Esophagus muscularis mucosa (tissue), 4 donors: ENCODE data around the gene FAIM. TPM values are rescaled to one million over a fixed set of nuclear protein-coding genes. Genes with fewer than 3 reads are reported as not detected.
"Not testable (repeated sequence)": the region's sequence is repeated elsewhere in the genome, so short reads cannot be mapped to it uniquely, and the experiment has no call there.

Source experiments
- DNase-seq: peaks from one replicate; pipeline ENCODE4 v3.0.0-alpha.2; 2017; ENCODE audit errors: extremely low spot score
- H3K27ac ChIP-seq, 4 donors: fragments of 200-600 bp; sonication (generic); replicated peaks in 1 of 4; 1 replicate in 3 of 4; 2 replicates in 1 of 4; pipeline ENCODE4 v1.5.1; 2016 to 2019; ENCODE audit warnings: mild to moderate bottlenecking in 1 of 4
- H3K27me3 ChIP-seq, 4 donors: fragments of 200-600 bp; sonication (generic); one replicate each; pipeline versions ENCODE4 v1.5.1 to v1.6.0; 2016 to 2019
- H3K36me3 ChIP-seq, 4 donors: fragments of 200-600 bp; sonication (generic); one replicate each; pipeline ENCODE4 v1.5.1; 2016 to 2019
- H3K4me1 ChIP-seq, 4 donors: fragments of 200-600 bp; sonication (generic); one replicate each; pipeline ENCODE4 v1.5.1; 2016 to 2019
- H3K4me3 ChIP-seq, 4 donors: fragments of 200-600 bp; sonication (generic); 1 replicate in 2 of 4; 2 replicates in 2 of 4; pipeline ENCODE4 v1.5.1; 2016 to 2019; ENCODE audit warnings: mild to moderate bottlenecking in 4 of 4, moderate library complexity in 1 of 4
- H3K9me3 ChIP-seq, 4 donors: fragments of 200-600 bp; sonication (generic); 1 replicate in 3 of 4; 2 replicates in 1 of 4; pipeline ENCODE4 v1.5.1; 2016 to 2019
- CTCF ChIP-seq, 3 experiments: fragments of 200-600 bp in 2 of 3; fragments of 450-650 bp in 1 of 3; sonication (generic) in 2 of 3; IDR thresholded peaks; one replicate each; pipeline ENCODE4 v1.5.1; 2017 to 2019; ENCODE audit warnings: antibody characterized with exemption in 3 of 3, mild to moderate bottlenecking in 2 of 3, moderate library complexity in 1 of 3
- EP300 ChIP-seq: sonication (generic); formaldehyde crosslinking; IDR thresholded peaks from one replicate; pipeline ENCODE4 v1.6.1; 2017; ENCODE audit warnings: antibody characterized with exemption
- POLR2A ChIP-seq: fragments of 450-650 bp; IDR thresholded peaks from one replicate; pipeline ENCODE4 v1.6.1; 2017; ENCODE audit warnings: antibody characterized with exemption, moderate library complexity, mild to moderate bottlenecking, low read depth
- POLR2AphosphoS5 ChIP-seq, 2 donors: sonication (generic); formaldehyde crosslinking; IDR thresholded peaks; one replicate each; pipeline ENCODE4 v1.6.1; 2017; ENCODE audit warnings: antibody characterized with exemption in 2 of 2
- WGBS: methylation state at CpG from one replicate; pipeline ENCODE4 v1.1.5; 2018; 5-methylcytosine and 5-hydroxymethylcytosine counted together
- intact Hi-C: fragments of 100-400 bp; cut with DNase I; formaldehyde crosslinking; loops from one replicate; pipeline ENCODE4 v1.15.1; 2023
- total RNA-seq, 4 donors: library from RNA; depleted of rRNA; stranded (reverse); fragments of >200 nt; gene quantifications; one replicate each; pipeline versions ENCODE4 v1.1.0 to v1.2.1, GENCODE V29; 2016

Gene FAIM
- total RNA-seq, 4 donors from 2014 or later: 8.3 to 12.3 (median 9.3) TPM

DNA sequence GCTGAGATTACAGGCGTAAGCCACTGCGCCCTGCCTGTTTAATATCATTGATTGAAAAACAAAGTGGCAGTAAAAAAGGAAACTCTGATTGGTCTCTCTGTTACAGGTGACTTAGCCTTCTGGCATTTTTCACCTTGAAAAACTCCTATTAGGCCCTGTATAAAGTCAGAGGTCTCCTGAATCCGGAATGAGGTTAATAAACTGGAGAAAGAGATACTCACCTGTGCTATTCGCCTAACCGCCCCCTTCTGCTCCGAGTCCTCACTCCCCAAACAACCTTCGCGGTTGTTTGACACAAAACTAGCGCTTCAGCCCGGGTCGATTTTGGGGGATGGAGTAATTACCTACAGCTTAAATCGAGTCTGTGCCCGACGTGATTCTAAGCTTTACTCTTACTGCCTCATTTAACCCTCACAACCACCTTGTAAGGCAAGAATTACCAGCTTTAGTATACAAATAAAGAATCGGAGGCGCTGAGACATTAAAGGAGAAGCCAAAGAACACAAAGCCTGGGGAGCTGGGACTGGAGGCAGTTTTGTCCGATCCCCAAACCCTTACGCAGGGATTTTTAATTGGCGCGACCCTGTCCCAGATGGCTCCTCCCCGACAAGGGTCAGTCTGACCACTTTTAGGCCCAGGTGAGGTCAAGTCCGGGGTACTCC is 15.0 kb upstream of the FAIM start:
- peak overlapping the region; percentile 67 to 75 (median 70) for H3K4me3 ChIP-seq
- H3K27me3 ChIP-seq: no peaks in the 10 kb centered on the region
- no peak for DNase-seq
- intact Hi-C loops: loop anchor here (1.0 to 10.0 kb wide), 4 partner anchors 16 to 322 kb away; partner anchors contain the start of gene PIK3CB
- 13% methylated on average over 20 of the region's 22 CpGs for WGBS
- H3K27ac ChIP-seq: peak overlapping the region; percentile 89 to 98 (median 89)
- peaks cover 5 to 18% (median 13%) of the 10 kb centered on the region in 4 donors for H3K4me1 ChIP-seq
- H3K36me3 ChIP-seq: peaks cover 0 to 15% (median 4%) of the 10 kb centered on the region in 4 donors
- no peak for TF ChIP-seq CTCF (IDR thresholded peaks at IDR 0.05)
- TF ChIP-seq EP300: no peak
- TF ChIP-seq POLR2AphosphoS5 (IDR thresholded peaks at IDR 0.05): no peak
- no peak for TF ChIP-seq POLR2A
- no peaks in the 10 kb centered on the region for H3K9me3 ChIP-seq

DNA sequence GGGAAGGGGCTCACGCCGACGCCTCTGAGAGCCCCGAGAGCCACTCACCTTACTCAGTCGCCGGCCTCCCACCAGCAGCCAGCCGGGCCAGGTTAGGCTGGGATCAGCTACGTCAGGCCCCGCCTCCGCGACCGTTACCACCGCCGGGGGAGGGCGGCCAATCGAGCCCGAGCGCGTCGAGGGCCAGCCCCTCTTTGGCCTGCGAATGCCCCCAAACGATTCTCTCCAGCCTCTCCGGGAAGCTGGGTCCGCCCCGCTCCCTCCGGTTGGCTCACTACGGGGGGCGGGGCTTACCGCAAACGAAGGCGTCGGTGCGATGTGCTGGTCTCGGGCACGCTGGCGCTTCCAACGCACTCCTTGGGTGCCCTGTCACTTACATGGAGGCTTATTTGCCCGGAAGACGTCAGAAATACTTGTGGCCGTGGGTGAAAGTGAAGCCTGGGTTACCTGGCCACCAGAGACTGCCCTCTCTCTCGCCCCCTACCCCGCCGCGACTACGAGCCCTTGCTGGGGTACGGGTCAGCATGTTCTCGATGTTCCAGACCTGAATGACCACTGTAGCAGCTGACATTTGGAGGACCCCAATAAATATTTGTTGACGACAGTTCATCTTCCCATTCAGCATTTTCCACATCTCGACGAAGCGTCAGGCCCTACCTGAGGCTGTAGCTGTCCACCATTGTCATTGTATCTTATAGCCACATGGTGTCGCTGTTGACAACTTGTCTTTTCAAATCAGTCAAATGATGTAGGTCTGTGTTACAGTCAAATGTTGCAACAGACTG is 14.2 kb upstream of the FAIM start, which contains the start of gene CEP70:
Gene CEP70 (minus strand): TSS at position 111 of the 785 bp plus-strand sequence. CDS start 21,333 bp downstream, outside the sequence.
- intact Hi-C loops: loop anchor here (1.0 to 10.0 kb wide), 4 partner anchors 15 to 321 kb away; partner anchors contain the start of gene PIK3CB
- H3K4me3 ChIP-seq: peak within 1 kb of the TSS; percentile 67 to 75 (median 70)
- H3K27me3 ChIP-seq: no peaks in the 10 kb centered on the region
- WGBS: 0% methylated on average over 15 of the region's 52 CpGs
- peak; percentile 98 for DNase-seq
- peak within 1 kb of the TSS; percentile 89 to 98 (median 89) for H3K27ac ChIP-seq
- peaks cover 0 to 10% (median 4%) of the 10 kb centered on the region in 4 donors for H3K36me3 ChIP-seq
- TF ChIP-seq POLR2A: peak; percentile 82
- peak; percentile 83 to 92 (median 86) for TF ChIP-seq CTCF (IDR thresholded peaks at IDR 0.05)
- TF ChIP-seq EP300: no peak
- TF ChIP-seq POLR2AphosphoS5 (IDR thresholded peaks at IDR 0.05): peak; percentile 96 to 97
- no peaks in the 10 kb centered on the region for H3K9me3 ChIP-seq
- H3K4me1 ChIP-seq: peaks cover 5 to 18% (median 13%) of the 10 kb centered on the region in 4 donors

- WGBS: 46% methylated on average over 6 of the region's 6 CpGs
- H3K4me3 ChIP-seq: peak overlapping the region; percentile 67 to 75 (median 70)
- intact Hi-C loops: loop anchor here (1.0 to 10.0 kb wide), 4 partner anchors 14 to 320 kb away; partner anchors contain the start of gene PIK3CB
- no peaks in the 10 kb centered on the region for H3K27me3 ChIP-seq
- DNase-seq: no peak
- peak overlapping the region; percentile 89 to 98 (median 89) for H3K27ac ChIP-seq
- peaks cover 5 to 18% (median 13%) of the 10 kb centered on the region in 4 donors for H3K4me1 ChIP-seq
- H3K9me3 ChIP-seq: no peaks in the 10 kb centered on the region
- peaks cover 0 to 8% (median 3%) of the 10 kb centered on the region in 4 donors for H3K36me3 ChIP-seq
- TF ChIP-seq EP300 (no peak), POLR2AphosphoS5 (IDR thresholded peaks at IDR 0.05) (peak in 1 of 2 donors; percentile 23), CTCF (IDR thresholded peaks at IDR 0.05) (no peak), POLR2A (no peak)
Observed at GRCh38 chr3:138594935-138595610, 13.5 kb upstream of the FAIM start.

- DNase-seq, H3K9me3 ChIP-seq, H3K4me3 ChIP-seq, H3K27ac ChIP-seq, H3K36me3 ChIP-seq, H3K27me3 ChIP-seq: not testable (repeated sequence)
- WGBS: 83% methylated on average over 6 of the region's 6 CpGs
- peaks cover 5 to 16% (median 12%) of the 10 kb centered on the region in 4 donors for H3K4me1 ChIP-seq
- intact Hi-C loops: loop anchor here (10.0 kb wide), 2 partner anchors 97 to 237 kb away; partner anchors contain the start of gene PIK3CB
Observed at GRCh38 chr3:138597186-138597976, 11.2 kb upstream of the FAIM start.
